Lung microvascular endothelial cell (primary cell): Measurements from ENCODE around the gene GRM6. TPM values are rescaled to one million over a fixed set of nuclear protein-coding genes. Genes with fewer than 3 reads are reported as not detected.

Experiments used
- DNase-seq, 2 donors: peaks; one replicate each; pipeline versions ENCODE4 v3.0.0 to v3.0.0-alpha.2; 2010; ENCODE audit warnings: low read depth in 2 of 2
- total RNA-seq: library from RNA; depleted of rRNA; stranded (reverse); fragments of >200 nt; gene quantifications from 2 replicates; pipeline ENCODE4 v1.2.1, GENCODE V29; 2014

Gene GRM6
- total RNA-seq: not detected in 2 replicates

GRCh38 chr5:178994580-178995340 lies at the start of gene GRM6:
GRM6 (minus strand) TSS chr5:178995320; CDS start chr5:178994944, 376 bp downstream.
- no peak for DNase-seq

GRCh38 chr5:179044765-179045164 lies 49.6 kb upstream of the GRM6 start:
- DNase-seq: no peak

- DNase-seq: no peak
These were observed 38.0 kb upstream of the GRM6 start for GRCh38 chr5:179033004-179033580.

GRCh38 chr5:179023528-179024189 lies 28.5 kb upstream of the GRM6 start, which contains the start of gene ZNF879:
ZNF879 (plus strand) TSS chr5:179023804; CDS start chr5:179025005, 1,201 bp downstream.
- DNase-seq: peak; percentile 96 to 97

- no peak for DNase-seq
These were observed 13.5 kb upstream of the GRM6 start for GRCh38 chr5:179008667-179009066.

- DNase-seq: no peak
These were observed 11.4 kb upstream of the GRM6 start for GRCh38 chr5:179006564-179006963.

- no peak for DNase-seq
These were observed 3.3 kb upstream of the GRM6 start for GRCh38 chr5:178998441-178998840.

GRCh38 chr5:178997191-178997590 lies 2.1 kb upstream of the GRM6 start:
- no peak for DNase-seq

GRCh38 chr5:178996156-178996555 lies 1.0 kb upstream of the GRM6 start:
- DNase-seq: no peak

GRCh38 chr5:178995341-178995690 lies 196 bp upstream of the GRM6 start:
- no peak for DNase-seq

GRCh38 chr5:178993955-178994579 lies 1.1 kb downstream of the GRM6 start:
- DNase-seq: no peak

GRCh38 chr5:178993236-178993765 lies 1.8 kb downstream of the GRM6 start:
- DNase-seq: no peak

- DNase-seq: no peak
These were observed 2.7 kb downstream of the GRM6 start for GRCh38 chr5:178992291-178992895.

- no peak for DNase-seq
These were observed 3.7 kb downstream of the GRM6 start for GRCh38 chr5:178991190-178992145.

- no peak for DNase-seq
These were observed 4.6 kb downstream of the GRM6 start for GRCh38 chr5:178990491-178990890.

- DNase-seq: no peak
These were observed 5.8 kb downstream of the GRM6 start for GRCh38 chr5:178989311-178989710.

GRCh38 chr5:178988436-178989220 lies 6.5 kb downstream of the GRM6 start:
- no peak for DNase-seq

- DNase-seq: no peak
These were observed 8.7 kb downstream of the GRM6 start for GRCh38 chr5:178986326-178986960.
